Astrocyte (in vitro differentiated cells and primary cell): ENCODE measurements around the gene CALY. TPM values are rescaled to one million over a fixed set of nuclear protein-coding genes. Genes with fewer than 3 reads are reported as not detected.

Experiments used
- DNase-seq: peaks from one replicate; pipeline ENCODE4 v3.0.0-alpha.2; 2010; ENCODE audit warnings: low read depth
- FAIRE-seq: peaks from 2 replicates; lab custom pipeline; 2011; peaks lifted over from hg19 to GRCh38; lab: Jason Lieb, UNC
- H2AFZ ChIP-seq: 2 replicates; pipeline ENCODE4 v1.6.0; 2012; ENCODE audit warnings: low read depth, low read length, inconsistent platforms
- H3K27ac ChIP-seq: 2 replicates; pipeline ENCODE4 v1.5.1; 2011; ENCODE audit warnings: low read depth, low read length, inconsistent platforms
- H3K27me3 ChIP-seq: 2 replicates; pipeline ENCODE4 v1.6.0; 2011; ENCODE audit warnings: low read length, inconsistent platforms; ENCODE audit not compliant: insufficient read depth
- H3K36me3 ChIP-seq: 2 replicates; pipeline ENCODE4 v1.5.1; 2011; ENCODE audit warnings: low read length, inconsistent platforms; ENCODE audit not compliant: insufficient read depth
- H3K4me1 ChIP-seq: 2 replicates; pipeline ENCODE4 v1.5.1; 2011; ENCODE audit warnings: low read length, inconsistent platforms; ENCODE audit not compliant: insufficient read depth
- H3K4me2 ChIP-seq: 2 replicates; pipeline ENCODE4 v1.6.0; 2012; ENCODE audit warnings: low read length, inconsistent platforms
- H3K4me3 ChIP-seq: 2 replicates; pipeline ENCODE4 v1.5.1; 2011; ENCODE audit warnings: low read depth, mild to moderate bottlenecking, low read length, inconsistent platforms; ENCODE audit not compliant: insufficient read depth
- H3K79me2 ChIP-seq: 2 replicates; pipeline ENCODE4 v1.6.0; 2012; ENCODE audit warnings: mild to moderate bottlenecking, low read length, inconsistent platforms; ENCODE audit not compliant: insufficient read depth
- H3K9ac ChIP-seq: 2 replicates; pipeline ENCODE4 v1.6.0; 2012; ENCODE audit warnings: mild to moderate bottlenecking, low read length, inconsistent platforms
- H3K9me3 ChIP-seq: 2 replicates; pipeline ENCODE4 v1.5.1; 2012; ENCODE audit warnings: low read depth, mild to moderate bottlenecking, low read length, inconsistent platforms; ENCODE audit not compliant: insufficient read depth
- H4K20me1 ChIP-seq: 2 replicates; pipeline ENCODE4 v1.6.0; 2012; ENCODE audit warnings: low read length, inconsistent platforms; ENCODE audit not compliant: insufficient read depth
- H3K27ac Mint-ChIP-seq: one replicate; pipeline ENCODE4 v1.8.0; 2021; ENCODE audit warnings: mild to moderate bottlenecking, mixed read lengths; ENCODE audit not compliant: unreplicated experiment
- H3K27me3 Mint-ChIP-seq: one replicate; pipeline ENCODE4 v1.8.0; 2021; ENCODE audit warnings: low read depth, mixed read lengths; ENCODE audit not compliant: unreplicated experiment
- H3K36me3 Mint-ChIP-seq: one replicate; pipeline ENCODE4 v1.8.0; 2021; ENCODE audit warnings: low read depth, mixed read lengths; ENCODE audit not compliant: unreplicated experiment
- H3K4me1 Mint-ChIP-seq: one replicate; pipeline ENCODE4 v1.8.0; 2021; ENCODE audit warnings: low read depth, mixed read lengths; ENCODE audit not compliant: unreplicated experiment
- H3K4me3 Mint-ChIP-seq: one replicate; pipeline ENCODE4 v1.8.0; 2021; ENCODE audit warnings: mild to moderate bottlenecking, moderate library complexity, mixed read lengths; ENCODE audit not compliant: unreplicated experiment
- H3K9me3 Mint-ChIP-seq: one replicate; pipeline ENCODE4 v1.8.0; 2021; ENCODE audit warnings: mild to moderate bottlenecking, mixed read lengths; ENCODE audit not compliant: unreplicated experiment
- CTCF ChIP-seq: IDR thresholded peaks from 2 replicates; pipeline ENCODE4 v1.5.1; 2011; ENCODE audit warnings: low read depth, mild to moderate bottlenecking, inconsistent platforms, low read length, moderate library complexity; ENCODE audit not compliant: insufficient read depth
- EZH2 ChIP-seq: IDR thresholded peaks from 2 replicates; pipeline ENCODE4 v1.6.1; 2012; ENCODE audit warnings: mild to moderate bottlenecking, low read length, inconsistent platforms; ENCODE audit not compliant: insufficient read depth
- total RNA-seq: library from RNA; stranded (reverse); gene quantifications from 2 replicates; pipeline ENCODE4 v1.2.1, GENCODE V29; 2021

CALY gene
- total RNA-seq, 1 donor from 2014 or later, result 1.1 TPM

GRCh38 chr10:133281628-133282372 is 54.9 kb downstream of the CALY start:
- H3K9ac ChIP-seq, result no peak overlapping the region
- H2AFZ ChIP-seq, result no peak overlapping the region
- no peaks in the 10 kb centered on the region for H3K27me3 ChIP-seq
- Mint-ChIP-seq H3K36me3 (peaks cover 7% of the 10 kb centered on the region), H3K4me3 (no peak overlapping the region), H3K27ac (no peak overlapping the region), H3K27me3 (no peaks in the 10 kb centered on the region), H3K9me3 (no peaks in the 10 kb centered on the region), H3K4me1 (peaks cover 15% of the 10 kb centered on the region)
- DNase-seq (no peak), FAIRE-seq (no peak)
- H4K20me1 ChIP-seq, result peaks cover 38% of the 10 kb centered on the region
- TF ChIP-seq CTCF (no peak), EZH2 (no peak)
- H3K4me2 ChIP-seq, result no peak overlapping the region
- no peak overlapping the region for H3K4me3 ChIP-seq
- peaks cover 14% of the 10 kb centered on the region for H3K36me3 ChIP-seq
- no peaks in the 10 kb centered on the region for H3K9me3 ChIP-seq
- H3K79me2 ChIP-seq, result no peaks in the 10 kb centered on the region
- H3K27ac ChIP-seq, result no peak overlapping the region
- peaks cover 17% of the 10 kb centered on the region for H3K4me1 ChIP-seq

DNA sequence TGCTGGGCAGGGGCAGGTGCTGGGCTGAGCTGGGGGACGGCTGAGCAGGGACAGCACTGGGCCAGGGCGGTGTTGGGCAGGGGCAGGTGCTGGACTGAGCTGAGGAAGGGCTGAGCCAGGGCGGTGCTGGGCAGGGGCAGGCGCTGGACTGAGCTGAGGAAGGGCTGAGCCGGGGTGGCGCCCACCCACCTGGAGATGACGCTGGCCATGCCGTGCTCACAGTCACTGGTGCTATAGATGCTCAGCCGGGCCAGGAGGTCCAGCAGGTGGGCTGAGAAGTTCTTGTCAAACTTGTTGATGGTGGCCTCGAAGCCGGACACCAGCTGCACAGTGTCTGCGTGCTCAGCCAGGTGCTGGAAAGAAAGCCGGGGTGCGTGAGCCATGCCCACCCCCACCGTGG is 55.6 kb downstream of the CALY start:
- H3K27me3 Mint-ChIP-seq, result peaks cover under 1% of the 10 kb centered on the region
- no peak overlapping the region for H3K4me3 Mint-ChIP-seq
- Histone ChIP-seq H3K9ac (no peak overlapping the region), H3K27ac (no peak overlapping the region), H4K20me1 (peaks cover 32% of the 10 kb centered on the region), H2AFZ (no peak overlapping the region), H3K9me3 (no peaks in the 10 kb centered on the region), H3K79me2 (no peaks in the 10 kb centered on the region), H3K27me3 (no peaks in the 10 kb centered on the region), H3K4me3 (no peak overlapping the region), H3K4me1 (peaks cover 17% of the 10 kb centered on the region), H3K4me2 (no peak overlapping the region), H3K36me3 (peaks cover 11% of the 10 kb centered on the region)
- peaks cover 15% of the 10 kb centered on the region for H3K4me1 Mint-ChIP-seq
- no peak overlapping the region for H3K27ac Mint-ChIP-seq
- no peak for TF ChIP-seq CTCF
- no peak for TF ChIP-seq EZH2
- H3K9me3 Mint-ChIP-seq, result no peaks in the 10 kb centered on the region
- FAIRE-seq (no peak), DNase-seq (no peak)
- peaks cover 7% of the 10 kb centered on the region for H3K36me3 Mint-ChIP-seq

GRCh38 chr10:133280391-133281059 is 56.2 kb downstream of the CALY start:
- Histone ChIP-seq H3K9ac (no peak overlapping the region), H3K36me3 (peaks cover 6% of the 10 kb centered on the region), H3K4me2 (no peak overlapping the region), H3K9me3 (no peaks in the 10 kb centered on the region), H3K27me3 (peaks cover 3% of the 10 kb centered on the region), H3K4me1 (peaks cover 17% of the 10 kb centered on the region), H3K27ac (no peak overlapping the region), H3K79me2 (no peaks in the 10 kb centered on the region), H4K20me1 (peaks cover 30% of the 10 kb centered on the region), H3K4me3 (no peak overlapping the region), H2AFZ (no peak overlapping the region)
- Mint-ChIP-seq H3K4me1 (peaks cover 15% of the 10 kb centered on the region), H3K9me3 (no peaks in the 10 kb centered on the region), H3K27ac (no peak overlapping the region), H3K4me3 (no peak overlapping the region), H3K27me3 (peaks cover 4% of the 10 kb centered on the region), H3K36me3 (peaks cover 7% of the 10 kb centered on the region)
- no peak for FAIRE-seq
- no peak for TF ChIP-seq EZH2
- no peak for TF ChIP-seq CTCF
- DNase-seq, result no peak
